Upper lobe of right lung (tissue), 1 donor: ENCODE results near the gene PLA2G5. TPM values are rescaled to one million over a fixed set of nuclear protein-coding genes. Genes with fewer than 3 reads are reported as not detected.

Source experiments
- ATAC-seq: fragments of 200-7000 bp; cut with Tn5 transposase; one replicate; pipeline ENCODE4 v1.9.1; 2020; ENCODE audit warnings: mild to moderate bottlenecking, moderate library complexity
- DNase-seq: peaks from one replicate; pipeline ENCODE4 v3.0.0-alpha.2; 2020
- H3K27ac ChIP-seq: fragments of 200-600 bp; one replicate; pipeline ENCODE4 v1.8.0; 2022
- H3K27me3 ChIP-seq: fragments of 200-600 bp; one replicate; pipeline ENCODE4 v1.8.0; 2022; ENCODE audit warnings: mild to moderate bottlenecking
- H3K36me3 ChIP-seq: fragments of 200-600 bp; one replicate; pipeline ENCODE4 v1.8.0; 2022
- H3K4me1 ChIP-seq: fragments of 200-600 bp; one replicate; pipeline ENCODE4 v1.8.0; 2022
- H3K4me3 ChIP-seq: fragments of 200-600 bp; one replicate; pipeline ENCODE4 v1.8.0; 2022; ENCODE audit warnings: mild to moderate bottlenecking
- H3K9me3 ChIP-seq: fragments of 200-600 bp; one replicate; pipeline ENCODE4 v1.8.0; 2022
- intact Hi-C: fragments of 100-400 bp; cut with DNase I; formaldehyde crosslinking; loops from one replicate; pipeline ENCODE4 v1.11.0; 2022
- total RNA-seq: library from RNA; stranded (reverse); fragmentation: NEBNext Ultra II Directional; extraction: Animal tissue kit (Norgen Biotek cat#: 25700); gene quantifications from one replicate; pipeline ENCODE4 v1.2.1, GENCODE V29; 2021
- TF ChIP-seq, protein P1 (sequence below): fragments of 200-600 bp; IDR thresholded peaks from one replicate; pipeline ENCODE4 v1.8.0; 2022; ENCODE audit warnings: antibody characterized with exemption
- donor health status: DM: no; HTN: yes; CAD: no; lungs with severe emphysema.

PLA2G5 gene
- total RNA-seq, 1 donor from 2014 or later = 4.9 TPM

DNA sequence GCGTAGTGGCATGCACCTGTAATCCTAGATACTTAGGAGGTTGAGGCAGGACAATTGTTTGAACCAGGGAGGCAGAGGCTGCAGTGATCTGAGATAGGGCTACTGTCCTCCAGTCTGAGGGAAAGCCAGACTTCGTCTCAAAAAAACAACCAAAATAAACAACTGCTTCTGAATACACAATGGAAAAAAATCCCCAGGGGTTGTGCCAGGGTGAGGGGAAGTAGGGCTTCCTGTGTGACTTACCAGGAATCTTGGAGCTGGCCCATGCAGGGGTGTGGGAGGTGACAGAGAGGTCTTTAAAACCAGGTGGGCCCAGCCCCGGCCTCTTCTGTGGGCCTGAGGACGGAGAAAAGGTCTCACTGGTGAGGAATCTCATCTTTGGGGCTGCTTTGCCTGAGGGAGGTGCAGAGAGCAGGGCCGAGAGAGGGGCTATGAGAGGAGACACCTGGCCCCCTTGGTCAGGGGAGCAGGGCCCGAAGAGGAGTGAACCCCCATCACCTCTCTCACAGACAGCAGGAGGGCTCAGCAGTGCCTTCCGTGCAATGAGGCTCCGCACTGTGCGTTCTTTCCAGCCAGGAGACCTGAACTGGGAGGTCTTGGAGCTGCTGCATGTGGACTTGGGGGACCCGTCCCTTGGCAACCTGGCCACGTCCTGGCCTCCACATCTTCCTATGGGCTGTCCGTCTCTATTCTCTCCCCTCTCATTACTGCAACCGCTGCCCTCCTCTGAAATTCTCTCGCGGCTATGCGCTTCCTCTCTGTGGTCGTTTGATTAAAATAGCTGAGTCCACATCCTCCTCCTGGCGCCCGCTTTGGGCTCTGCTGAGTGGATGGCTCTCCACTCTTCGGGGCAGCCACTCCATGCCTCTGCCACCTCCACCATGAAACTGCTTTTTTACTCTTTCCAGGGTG lies 10.7 kb downstream of the PLA2G5 start:
- H3K27me3 ChIP-seq = no peaks in the 10 kb centered on the region
- no peaks in the 10 kb centered on the region for H3K36me3 ChIP-seq
- intact Hi-C loops = no loop called here
- H3K4me1 ChIP-seq = peaks cover 3% of the 10 kb centered on the region
- DNase-seq (no peak), ATAC-seq (peak; percentile 49)
- TF ChIP-seq, protein P1, sequence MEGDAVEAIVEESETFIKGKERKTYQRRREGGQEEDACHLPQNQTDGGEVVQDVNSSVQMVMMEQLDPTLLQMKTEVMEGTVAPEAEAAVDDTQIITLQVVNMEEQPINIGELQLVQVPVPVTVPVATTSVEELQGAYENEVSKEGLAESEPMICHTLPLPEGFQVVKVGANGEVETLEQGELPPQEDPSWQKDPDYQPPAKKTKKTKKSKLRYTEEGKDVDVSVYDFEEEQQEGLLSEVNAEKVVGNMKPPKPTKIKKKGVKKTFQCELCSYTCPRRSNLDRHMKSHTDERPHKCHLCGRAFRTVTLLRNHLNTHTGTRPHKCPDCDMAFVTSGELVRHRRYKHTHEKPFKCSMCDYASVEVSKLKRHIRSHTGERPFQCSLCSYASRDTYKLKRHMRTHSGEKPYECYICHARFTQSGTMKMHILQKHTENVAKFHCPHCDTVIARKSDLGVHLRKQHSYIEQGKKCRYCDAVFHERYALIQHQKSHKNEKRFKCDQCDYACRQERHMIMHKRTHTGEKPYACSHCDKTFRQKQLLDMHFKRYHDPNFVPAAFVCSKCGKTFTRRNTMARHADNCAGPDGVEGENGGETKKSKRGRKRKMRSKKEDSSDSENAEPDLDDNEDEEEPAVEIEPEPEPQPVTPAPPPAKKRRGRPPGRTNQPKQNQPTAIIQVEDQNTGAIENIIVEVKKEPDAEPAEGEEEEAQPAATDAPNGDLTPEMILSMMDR = no peak
- no peak overlapping the region for H3K4me3 ChIP-seq
- no peak overlapping the region for H3K27ac ChIP-seq
- no peaks in the 10 kb centered on the region for H3K9me3 ChIP-seq

DNA sequence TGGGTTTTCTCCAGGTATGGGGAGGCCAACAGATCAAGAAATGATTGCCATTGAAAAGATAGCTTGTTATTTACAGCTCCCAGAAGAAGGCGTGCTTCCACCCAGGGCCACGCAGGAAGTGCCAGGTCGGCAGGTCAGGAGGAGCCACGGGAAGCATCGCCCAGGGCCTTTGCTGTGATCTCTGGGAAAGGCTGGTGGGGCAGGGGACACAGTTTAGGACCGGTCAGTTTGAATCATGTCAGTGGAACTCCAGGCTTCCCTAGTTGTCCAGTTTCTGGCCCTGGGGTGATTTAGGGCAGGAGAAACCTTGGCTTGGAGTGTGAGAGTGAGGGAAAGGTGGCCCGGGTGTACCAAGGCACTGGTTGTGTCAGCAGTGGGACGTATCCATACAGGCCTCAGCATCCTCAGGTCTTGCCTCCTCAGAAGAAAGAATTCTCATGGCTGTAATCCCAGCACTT lies 11.4 kb downstream of the PLA2G5 start:
- Histone ChIP-seq H3K4me3 (no peak overlapping the region), H3K27ac (no peak overlapping the region), H3K4me1 (peaks cover 3% of the 10 kb centered on the region), H3K27me3 (no peaks in the 10 kb centered on the region), H3K36me3 (no peaks in the 10 kb centered on the region), H3K9me3 (no peaks in the 10 kb centered on the region)
- intact Hi-C loops = no loop called here
- DNase-seq = no peak
- ATAC-seq = no peak
- TF ChIP-seq, protein P1 = no peak

DNA sequence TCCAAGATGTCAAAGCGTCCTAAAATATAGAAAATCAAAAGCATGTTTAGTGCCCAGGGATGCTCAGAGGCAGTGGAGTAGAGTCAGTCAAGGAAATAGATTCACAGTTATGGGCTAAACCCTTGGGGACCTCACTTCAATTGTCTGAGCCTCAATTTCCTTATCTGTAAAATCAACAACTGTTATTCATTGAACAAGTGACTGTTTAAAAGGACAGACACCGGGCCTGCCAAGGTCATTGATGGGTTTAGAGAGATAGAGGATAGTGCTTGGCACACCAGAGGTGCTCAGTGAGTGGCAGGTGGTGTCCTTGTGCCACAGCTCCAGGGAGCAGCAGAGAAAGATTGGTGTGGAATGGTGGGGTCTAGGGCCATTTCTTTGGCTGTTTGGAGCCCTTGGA lies 12.8 kb downstream of the PLA2G5 start:
- H3K4me1 ChIP-seq = peaks cover 3% of the 10 kb centered on the region
- H3K27ac ChIP-seq = no peak overlapping the region
- intact Hi-C loops = no loop called here
- H3K4me3 ChIP-seq = no peak overlapping the region
- TF ChIP-seq, protein P1 = no peak
- H3K9me3 ChIP-seq = no peaks in the 10 kb centered on the region
- no peak for ATAC-seq
- H3K36me3 ChIP-seq = no peaks in the 10 kb centered on the region
- H3K27me3 ChIP-seq = no peaks in the 10 kb centered on the region
- DNase-seq = no peak

DNA sequence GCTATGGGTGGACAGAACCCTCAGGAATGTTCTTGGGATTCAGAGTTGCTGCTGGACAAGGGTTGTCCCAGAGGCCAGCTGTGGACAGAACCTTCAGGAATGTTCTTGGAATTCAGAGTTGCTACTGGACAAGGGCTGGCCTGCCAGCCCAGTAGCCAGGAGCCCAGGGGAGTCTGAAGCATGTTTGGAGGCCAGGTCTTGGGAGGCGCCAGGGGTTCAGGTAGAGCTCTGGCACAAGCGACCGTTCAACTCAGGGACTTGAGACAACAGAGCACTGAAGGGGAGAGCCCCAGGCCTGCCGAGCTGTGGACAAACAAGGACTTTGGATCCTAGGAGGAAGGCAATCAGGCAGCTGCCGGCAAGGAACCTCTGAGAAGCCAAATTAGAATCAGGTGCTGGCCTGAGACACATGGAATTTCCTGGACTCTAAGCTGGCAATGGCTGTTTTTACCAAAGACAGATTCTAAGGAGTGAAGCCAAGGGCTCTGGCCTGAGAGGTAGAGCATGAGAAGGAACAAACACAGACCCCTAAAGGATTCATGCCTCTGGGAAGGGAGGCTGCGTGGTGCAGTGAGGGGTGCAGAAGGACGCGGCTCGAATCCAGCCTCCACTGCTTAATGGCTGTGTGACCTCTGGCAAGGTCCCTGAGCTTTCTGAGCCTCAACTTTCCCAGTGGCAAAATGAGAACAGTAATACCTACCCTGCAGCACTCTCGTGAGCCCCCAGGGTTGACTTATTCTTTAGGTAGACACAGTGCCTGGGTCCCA lies 13.4 kb downstream of the PLA2G5 start:
- intact Hi-C loops = no loop called here

DNA sequence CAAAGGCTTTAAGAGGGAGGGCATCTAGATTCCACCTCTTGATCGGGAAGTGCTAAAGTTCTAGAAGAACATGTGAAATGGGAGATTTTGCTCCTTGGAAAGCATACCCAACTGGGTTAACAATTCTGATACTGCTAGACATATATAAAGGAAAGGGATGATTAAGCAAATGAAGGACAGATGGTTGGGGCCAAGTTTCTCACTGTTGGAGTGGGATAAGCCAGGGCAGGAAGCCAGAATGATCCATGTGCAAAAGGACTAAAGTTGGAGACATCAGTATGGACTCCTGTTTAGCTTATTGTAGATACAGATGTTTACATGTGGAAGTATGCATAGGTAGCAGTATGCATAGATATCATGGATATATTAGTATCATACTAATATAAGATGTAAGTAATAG lies 16.8 kb downstream of the PLA2G5 start:
- H3K9me3 ChIP-seq = no peaks in the 10 kb centered on the region
- no peaks in the 10 kb centered on the region for H3K36me3 ChIP-seq
- no peak for DNase-seq

More for the DNA sequence above, 13.4 kb downstream of the PLA2G5 start:
- ATAC-seq (no peak), DNase-seq (no peak)
- Histone ChIP-seq H3K4me3 (no peak overlapping the region), H3K27me3 (no peaks in the 10 kb centered on the region), H3K36me3 (no peaks in the 10 kb centered on the region), H3K9me3 (no peaks in the 10 kb centered on the region), H3K27ac (no peak overlapping the region), H3K4me1 (peaks cover 3% of the 10 kb centered on the region)
- TF ChIP-seq, protein P1 = no peak

More for the DNA sequence above, 16.8 kb downstream of the PLA2G5 start:
- no peaks in the 10 kb centered on the region for H3K4me1 ChIP-seq
- ATAC-seq = no peak
- H3K4me3 ChIP-seq = no peak overlapping the region
- H3K27me3 ChIP-seq = no peaks in the 10 kb centered on the region
- TF ChIP-seq, protein P1 = no peak
- intact Hi-C loops = no loop called here
- H3K27ac ChIP-seq = no peak overlapping the region
